Measurements from ENCODE around the gene KLHL22.

The KLHL22 gene

DNA sequence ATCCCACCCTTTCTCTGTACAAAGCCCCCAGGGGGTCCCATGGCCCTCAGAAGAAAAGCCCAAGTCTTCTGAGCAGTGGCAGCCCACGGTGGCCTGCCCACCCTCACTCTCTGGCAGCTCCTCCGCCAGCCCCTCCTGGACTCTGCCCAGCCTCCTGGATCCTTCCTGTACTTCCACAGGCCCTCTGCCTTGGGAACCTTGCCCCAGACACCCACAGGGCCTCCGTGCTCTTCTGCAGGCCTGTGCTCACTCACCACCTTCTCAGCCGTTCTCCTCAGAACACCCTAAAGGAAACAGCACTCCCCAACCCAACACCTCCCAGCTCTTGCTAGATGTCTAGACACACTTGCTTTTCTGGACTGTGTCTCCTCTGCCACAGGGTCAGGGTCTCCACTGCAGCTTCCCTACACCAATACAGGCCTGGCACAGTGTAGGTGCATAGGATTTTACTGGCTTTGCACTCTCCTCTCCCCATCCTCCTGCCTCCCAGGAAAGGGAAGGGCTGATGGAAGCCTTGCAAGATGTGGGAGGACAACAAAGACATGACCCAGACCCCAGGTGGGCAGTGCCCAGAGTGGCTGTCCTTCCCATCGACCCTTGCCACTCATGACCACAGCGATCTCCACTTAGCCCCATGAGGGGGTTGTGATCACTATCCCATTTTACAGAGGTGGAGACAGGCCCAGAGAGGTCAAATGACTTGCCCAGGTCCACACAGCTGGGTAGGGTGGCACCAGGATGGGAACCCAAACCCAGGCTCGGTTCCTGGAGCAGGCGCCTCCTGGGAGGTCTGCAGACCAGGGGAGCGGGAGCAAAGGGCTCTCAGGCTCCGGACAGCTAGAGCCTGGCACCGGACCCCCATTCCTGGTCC lies 59.9 kb downstream of the KLHL22 start:
- in situ Hi-C loops (cut with MboI; ENCODE audit: low sequenced_read_pairs), result no loop called here

DNA sequence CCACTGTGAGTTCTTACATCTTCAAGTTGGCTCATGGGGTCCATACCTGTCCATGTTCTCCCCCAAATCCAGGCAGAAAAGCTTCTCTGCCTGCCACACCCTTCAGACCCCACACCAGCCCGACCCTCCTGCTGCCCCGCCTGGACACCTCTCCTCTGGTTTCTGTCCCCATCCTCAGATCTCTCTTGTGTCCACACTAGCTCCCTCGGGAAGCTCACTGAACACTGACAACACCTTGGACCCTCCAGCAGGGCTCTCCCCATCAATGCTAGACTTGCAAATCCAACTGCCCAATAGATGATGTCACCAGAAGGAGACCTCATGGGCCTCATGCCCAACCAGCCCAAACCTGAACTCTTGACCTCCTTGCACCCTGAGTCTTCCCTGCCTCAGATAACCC lies 60.8 kb downstream of the KLHL22 start:
- in situ Hi-C loops (cut with MboI; ENCODE audit: low sequenced_read_pairs), result no loop called here

DNA sequence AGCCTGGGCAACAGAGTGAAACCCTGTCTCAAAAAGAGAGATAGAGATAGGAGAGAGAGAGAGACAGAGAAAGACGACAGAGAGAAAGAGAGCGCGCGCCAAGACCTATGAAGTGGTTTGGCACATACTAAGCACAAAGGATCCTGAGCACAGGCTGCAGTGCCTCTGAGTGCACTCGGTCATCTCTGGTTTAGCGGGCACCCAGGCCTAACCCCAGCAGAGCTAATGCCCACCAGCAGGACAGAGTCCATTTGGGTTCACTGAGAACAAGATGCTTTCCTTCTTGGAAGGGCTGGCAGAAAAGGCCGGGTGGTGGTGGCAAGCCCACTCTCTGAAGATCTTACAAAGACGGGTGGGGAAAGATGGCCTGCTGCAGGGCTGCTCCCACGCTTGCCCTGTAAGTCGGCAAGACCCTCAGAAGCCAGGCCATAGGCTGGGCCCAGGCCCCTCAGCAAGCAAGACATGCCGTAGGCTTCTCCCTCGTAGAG lies 61.3 kb downstream of the KLHL22 start:
- in situ Hi-C loops (cut with MboI; ENCODE audit: low sequenced_read_pairs), result no loop called here

DNA sequence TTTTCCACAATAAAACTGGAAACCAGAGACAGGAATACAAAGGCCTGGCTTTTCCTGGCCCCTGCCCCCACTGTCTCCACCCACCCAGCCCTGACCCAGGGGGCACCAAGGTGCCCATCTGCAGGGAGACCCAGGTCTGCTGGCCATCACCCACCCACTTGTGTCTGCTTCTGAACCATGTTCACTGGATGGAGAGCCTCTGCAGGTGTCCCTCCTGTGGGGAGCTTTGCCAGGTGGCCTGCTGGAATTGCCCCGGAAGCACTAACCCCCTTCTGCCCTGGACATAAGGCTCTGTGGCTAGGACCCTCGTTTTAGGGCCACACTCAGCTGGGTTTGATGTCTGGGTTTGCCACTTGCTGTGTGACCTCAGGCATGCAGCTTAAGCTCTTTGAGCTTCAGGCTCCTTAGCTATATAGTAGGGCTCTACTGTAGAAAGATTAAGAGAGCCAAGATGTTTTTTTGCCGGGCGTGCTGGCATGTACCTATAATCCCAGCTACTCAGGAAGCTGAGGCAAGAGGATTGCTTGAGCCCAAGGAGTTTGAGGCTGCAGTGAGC lies 61.8 kb downstream of the KLHL22 start:
- in situ Hi-C loops (cut with MboI; ENCODE audit: low sequenced_read_pairs), result no loop called here

DNA sequence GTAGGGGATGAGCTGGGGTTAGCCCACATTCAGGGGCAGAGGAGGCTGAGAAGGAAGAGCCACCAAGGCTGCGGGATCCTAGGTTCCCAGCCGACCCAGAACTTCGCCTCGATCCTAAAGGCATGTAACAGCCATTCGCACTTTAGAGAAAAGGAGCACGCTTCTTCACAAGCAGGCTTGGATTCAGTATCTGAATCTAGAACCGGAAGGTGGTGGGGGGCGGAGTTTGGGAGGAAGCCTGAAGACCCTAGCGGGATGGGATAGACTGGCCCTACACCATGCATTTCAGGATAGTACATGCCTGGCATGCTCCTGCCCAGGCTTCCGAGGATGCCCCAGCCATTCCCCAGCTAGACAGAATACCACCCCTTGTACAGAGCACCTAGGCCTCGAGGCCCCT lies 62.4 kb downstream of the KLHL22 start:
- in situ Hi-C loops (cut with MboI; ENCODE audit: low sequenced_read_pairs), result no loop called here

DNA sequence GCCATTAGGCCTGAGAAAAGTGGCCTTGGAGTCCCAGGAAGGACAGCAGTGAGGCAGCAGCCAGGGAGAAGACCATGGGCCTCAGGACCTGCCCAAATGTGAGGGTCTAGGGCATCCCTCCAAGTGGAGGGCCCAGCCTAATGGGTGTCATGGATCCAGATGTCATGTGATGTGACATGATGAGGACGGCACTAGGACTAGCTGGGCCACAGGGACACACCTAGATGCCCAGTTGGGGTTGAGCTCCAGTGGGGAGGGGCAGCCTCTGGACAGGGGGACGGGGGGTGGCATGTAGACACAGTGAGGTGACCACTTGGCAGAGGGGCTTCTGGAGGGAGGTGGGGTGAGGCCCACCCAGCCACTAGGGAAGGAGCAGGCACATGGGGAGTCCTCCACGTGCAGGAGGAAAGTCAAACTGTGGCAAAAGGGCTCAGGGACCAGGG lies 63.3 kb downstream of the KLHL22 start:
- in situ Hi-C loops (cut with MboI; ENCODE audit: low sequenced_read_pairs), result no loop called here

DNA sequence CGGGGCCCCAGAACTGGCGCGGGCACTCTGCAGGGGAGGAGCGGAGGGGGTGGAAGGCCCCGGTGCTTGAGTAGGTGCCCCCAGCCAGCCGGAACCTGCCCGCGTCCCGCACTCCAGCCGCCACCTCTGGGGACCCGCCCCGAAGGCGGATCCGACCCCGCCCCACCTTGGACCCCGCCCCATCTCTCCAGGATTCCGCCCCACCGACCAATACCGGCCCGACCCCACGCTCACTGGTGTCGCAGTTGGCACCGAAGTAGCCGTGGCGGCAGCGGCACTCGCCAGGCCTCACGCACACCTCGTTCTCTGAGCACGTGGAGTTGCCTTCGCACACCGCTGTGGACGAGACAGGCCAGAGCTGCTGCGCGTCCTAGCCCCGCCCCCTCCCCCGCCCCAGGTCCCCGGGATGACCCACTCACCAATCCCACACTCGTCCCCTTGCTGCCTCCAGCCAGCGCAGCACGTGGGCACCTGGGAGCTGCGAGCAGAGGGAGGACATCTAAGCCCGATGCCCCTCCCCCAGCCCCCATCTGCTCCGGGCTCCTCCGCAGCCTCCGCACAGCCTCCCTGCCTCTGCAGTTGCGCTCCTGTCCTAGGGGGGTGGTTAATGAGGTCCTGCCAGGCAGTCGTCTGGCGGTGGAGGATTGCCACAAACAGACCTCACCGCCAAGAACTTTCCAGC lies 63.9 kb downstream of the KLHL22 start:
- in situ Hi-C loops (cut with MboI; ENCODE audit: low sequenced_read_pairs), result no loop called here

DNA sequence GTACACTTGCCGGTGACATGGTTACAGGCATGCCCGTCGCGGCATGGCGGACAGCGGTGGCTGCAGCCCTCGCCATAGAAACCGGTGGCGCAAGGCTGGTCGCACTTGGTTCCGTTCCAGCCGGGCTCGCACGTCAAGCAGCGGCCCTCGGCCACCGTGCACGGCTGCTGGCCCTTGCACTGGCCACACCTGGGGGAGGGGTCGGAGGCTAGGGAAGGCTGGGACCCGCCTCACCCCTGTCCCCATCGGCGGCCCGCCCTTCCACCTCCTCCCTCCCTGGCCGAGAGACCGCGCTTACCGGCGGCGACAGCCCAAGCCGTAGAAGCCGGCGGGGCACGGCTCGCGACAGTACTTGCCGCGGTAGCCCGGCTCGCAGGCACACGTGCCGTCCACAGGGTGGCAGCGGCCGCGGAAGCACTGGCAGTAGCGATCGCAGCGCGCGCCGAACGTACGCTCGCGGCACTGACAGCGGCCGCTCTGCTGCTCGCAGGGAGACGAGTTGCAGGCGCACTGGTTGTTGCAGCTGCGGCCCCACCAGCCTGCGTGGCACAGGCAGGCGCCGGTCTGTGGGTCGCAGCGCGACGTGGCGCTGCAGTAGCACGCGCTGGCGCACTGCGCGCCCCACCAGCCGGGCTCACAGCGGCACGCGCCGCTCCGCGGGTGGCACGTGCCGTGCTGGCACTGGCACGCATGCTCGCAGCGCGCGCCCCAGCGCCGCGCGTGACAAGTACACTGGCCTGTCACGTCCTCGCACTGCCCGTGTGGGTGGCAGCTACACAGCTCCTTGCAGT lies 64.7 kb downstream of the KLHL22 start:
- in situ Hi-C loops (cut with MboI; ENCODE audit: low sequenced_read_pairs), result no loop called here

DNA sequence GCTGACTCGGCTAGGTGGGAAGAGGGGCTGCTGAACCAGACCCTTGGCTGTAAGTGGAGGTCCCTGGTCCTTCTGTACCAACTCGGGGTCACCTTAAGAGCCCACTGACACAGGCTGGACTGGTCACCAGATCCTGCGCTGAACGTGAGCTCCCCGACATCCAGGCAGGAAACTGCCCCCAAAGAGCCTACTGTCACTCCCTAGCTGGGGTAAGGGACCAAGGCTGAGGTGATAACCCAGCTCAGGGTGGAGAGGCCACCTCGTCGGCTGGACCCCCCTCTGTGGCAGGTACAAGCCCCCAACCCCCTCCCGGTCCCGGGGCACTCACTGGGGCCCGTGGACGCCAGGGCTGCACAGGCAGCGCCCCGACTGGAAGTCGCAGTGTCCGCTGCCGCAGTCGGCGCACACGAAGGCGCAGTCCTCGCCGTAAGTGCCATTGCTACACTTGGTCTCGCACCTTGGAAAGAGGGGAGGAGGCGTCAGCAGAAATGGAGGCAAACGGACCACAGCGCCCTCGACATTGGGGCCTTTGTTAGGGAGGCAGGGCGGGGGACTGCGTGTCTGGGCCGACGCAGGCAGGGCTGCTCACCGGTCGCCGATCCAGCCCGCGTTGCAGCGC lies 65.4 kb downstream of the KLHL22 start:
- in situ Hi-C loops (cut with MboI; ENCODE audit: low sequenced_read_pairs), result no loop called here

DNA sequence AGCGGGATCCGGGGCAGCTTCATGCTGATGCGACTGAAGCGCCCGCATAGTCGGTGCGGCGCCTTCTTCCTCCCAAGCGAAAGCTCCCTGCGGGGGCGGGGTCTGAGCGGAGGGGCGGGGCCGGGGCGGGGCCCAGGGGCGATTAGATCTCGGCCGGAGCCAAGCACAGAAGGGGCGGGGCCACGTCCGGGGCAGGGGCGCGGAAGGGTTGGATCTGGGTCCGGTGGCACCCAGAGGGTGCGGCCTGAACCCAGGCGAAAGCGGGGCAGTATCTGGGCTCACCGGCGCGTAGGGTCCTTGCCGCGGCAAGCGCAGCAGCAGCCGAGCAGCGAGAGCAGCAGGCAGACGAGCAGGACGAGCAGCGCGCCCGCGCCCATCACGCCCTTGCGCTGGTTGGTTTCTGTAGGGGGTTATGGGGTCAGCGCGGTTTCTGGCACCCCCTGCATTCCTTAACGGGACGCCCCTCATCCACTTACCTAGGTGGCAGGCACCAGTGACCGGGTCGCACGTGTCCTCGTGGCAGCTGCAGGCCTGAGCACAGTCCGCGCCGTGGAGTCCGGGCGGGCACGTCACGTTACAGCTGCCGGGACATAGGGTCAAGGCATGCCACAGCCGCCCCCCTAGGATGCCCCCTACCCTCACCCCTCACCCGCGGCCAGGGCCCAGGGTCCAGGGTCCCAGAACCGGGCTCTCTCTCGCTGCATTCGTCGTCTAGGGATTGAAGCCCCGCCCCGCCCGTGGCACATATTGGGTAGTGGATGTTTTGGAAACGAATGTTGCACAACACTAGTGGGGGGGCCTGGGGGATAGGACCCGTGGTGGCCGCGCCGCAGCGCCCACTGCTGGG lies 66.1 kb downstream of the KLHL22 start:
- in situ Hi-C loops (cut with MboI; ENCODE audit: low sequenced_read_pairs), result no loop called here

DNA sequence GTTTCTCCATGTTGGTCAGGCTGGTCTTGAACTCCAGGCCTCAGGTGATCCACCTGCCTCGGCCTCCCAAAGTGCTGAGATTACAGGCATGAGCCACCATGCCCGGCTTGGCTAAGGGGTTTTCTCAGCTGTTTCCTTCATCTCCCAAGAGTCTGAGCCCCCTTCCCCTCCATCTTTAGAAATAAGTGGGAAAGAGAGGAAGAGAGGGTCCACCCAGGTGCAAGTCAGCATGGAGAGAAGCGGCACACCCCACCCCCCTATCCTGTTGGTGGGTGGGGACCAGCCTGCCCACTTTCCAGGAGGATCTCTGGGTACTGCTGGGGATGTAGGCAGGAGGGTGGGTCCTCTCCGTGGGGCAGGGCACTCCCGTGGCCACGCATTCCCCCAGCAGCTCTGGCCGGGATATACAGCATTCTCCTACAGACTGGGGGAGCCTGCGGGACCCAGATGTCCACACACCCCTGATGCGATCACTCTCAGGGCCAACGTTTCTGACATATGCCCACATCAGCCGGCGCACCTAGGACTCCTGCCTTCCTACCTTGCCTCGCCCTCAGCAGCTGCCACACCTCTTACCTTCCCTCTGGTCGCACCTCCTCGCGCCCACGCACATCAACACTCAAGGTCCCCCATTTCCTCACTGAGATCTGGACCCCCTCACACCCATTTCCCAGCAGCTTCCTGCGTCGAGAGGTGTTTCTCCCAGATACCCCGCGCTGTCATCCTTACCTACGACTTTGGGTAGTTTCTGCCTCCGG lies 66.9 kb downstream of the KLHL22 start:
- in situ Hi-C loops (cut with MboI; ENCODE audit: low sequenced_read_pairs), result no loop called here

DNA sequence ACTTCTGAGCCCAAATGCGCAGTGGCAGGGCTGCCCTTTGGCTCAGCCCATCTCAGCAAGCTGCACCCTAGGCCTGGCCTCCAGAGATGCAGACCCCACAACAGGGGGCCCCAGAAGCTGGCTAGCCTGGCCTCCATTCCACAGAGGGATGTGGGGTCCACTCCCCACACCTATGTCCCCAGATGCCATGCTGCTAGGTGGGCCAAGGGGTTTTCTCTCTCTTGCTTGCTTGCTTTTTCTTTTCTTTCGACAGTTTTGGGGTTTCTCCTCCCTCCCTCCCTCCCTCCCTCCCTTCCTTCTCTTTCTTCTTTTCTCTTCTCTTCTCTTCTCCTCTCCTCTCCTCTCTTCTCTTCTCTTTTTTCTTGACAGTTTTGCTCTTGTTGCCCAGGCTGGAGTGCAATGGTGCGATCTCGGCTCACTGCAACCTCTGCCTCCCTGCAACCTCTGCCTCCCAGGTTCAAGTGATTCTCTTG lies 67.6 kb downstream of the KLHL22 start:
- in situ Hi-C loops (cut with MboI; ENCODE audit: low sequenced_read_pairs), result no loop called here

DNA sequence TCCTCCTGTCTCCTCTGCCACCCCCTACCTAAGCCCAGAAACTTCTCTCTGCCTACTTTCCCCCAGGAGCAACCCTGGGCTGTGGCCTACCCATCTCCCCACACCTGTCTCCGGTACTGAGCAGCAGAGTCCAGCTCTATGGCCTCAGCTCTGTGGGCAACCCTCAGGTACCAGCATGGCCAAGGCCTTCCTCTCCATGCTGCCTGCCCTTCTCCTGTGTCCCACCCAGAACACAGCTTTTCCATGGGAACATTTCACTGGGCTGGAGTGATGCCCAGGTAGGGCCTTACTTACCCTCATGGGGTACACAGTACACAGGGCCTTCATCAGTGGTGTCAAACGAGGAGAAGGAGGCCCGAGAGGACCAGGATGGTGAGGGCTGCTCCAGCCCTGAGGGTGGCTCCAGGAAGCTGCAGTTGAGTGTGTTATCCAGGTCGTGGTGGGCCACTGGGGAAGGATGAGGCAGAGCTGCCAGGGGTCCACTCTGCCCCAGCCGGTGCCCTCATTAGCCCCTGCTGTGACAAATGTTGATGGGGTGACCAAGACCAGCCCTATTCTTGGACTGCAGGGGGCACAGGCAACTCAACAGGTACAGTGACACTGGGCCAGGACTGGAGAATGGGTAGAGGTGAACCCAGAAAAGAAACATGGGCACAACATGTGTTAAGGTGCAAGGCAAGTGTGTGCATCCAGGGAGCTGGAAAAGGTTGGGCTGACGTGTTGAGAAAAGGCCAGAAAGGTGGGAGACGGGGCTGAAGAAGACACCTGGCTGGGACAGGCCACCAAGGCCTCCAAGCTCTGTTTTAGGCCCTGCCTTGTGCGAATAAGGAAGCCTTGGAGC lies 68.3 kb downstream of the KLHL22 start:
- in situ Hi-C loops (cut with MboI; ENCODE audit: low sequenced_read_pairs), result no loop called here

DNA sequence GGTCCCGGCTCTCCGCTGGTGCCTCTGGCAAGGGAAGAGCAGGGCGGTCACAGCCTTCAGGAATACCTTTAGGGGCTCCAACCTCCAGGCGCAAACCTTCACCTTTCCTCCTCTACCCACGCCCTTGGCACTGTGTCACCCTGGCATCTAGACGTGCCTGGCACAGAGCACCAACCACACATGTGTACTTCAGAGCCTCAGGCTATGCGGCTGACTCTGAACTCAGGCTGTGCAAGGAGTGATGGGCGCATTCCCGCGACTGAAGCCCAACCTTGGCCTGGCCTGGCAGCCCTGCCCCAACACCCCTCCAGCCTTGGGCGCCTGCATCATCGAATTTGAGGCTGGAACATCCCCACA lies 69.4 kb downstream of the KLHL22 start:
- in situ Hi-C loops (cut with MboI; ENCODE audit: low sequenced_read_pairs), result no loop called here

DNA sequence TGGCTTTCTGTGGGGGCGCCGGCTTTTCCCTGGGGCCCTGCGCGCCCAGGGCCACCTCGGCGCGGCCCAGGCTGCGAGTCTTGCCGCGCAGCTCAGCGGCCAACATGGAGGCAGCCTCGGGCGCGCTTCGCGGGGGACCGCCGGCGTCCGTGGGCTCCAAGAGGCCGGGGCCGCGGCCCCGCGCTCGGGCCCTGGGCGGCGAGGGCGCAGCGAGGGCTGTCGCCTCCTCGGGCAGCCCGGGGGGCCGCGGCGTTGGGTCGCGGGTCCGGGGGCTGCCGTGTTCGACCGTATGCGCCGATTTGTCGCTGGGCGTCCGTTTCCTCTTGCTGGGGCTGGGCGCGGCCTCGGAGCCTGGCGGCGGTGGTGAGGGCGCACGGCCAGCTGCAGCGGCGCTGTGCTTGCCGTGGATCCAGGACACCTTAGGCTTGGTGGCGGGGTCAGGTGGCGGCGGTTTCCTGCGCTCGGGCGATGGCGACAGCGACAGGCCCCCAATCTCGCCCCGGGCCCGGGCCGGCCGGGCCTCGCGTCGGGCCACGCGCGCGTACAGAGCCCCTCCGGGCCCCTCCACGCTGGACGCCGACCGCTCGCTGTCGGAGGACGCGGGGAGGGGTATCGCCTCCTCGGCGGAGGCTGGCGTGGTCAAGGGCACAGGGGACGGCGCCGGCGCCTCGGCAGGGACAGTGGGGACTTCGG lies 69.9 kb downstream of the KLHL22 start:
- in situ Hi-C loops (cut with MboI; ENCODE audit: low sequenced_read_pairs), result no loop called here

DNA sequence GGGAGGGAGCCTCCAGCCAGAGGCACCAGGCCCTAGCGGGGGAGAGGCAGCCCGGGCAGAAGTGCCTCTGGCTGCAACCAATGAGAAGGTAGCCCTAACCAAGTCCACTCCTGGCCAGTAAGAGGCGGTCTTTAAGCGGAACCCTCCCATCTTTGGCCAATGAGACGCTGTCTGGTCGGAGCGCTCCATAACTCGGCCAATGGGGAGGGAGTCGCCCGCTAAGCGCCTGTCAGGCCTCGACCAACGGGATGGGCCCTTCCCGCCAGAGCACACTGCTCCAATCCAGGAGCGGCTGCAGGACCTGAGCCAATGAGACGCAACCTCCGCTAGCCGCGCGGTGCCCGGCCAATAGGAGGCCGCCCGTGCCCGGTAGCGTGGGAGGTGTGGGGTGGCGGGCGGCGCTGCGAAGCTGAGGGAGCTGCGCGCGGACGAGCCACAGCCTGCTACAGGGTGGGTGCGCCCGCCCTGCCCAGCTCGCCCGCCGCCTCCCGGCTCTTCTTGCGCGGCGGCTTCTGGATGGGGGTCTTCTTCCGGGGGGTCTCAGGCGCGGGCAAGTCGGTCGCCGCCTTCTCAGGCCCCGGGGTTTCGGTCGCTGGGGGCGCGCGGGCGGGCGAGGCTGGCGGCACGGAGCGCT lies 70.5 kb downstream of the KLHL22 start:
- in situ Hi-C loops (cut with MboI; ENCODE audit: low sequenced_read_pairs), result no loop called here

DNA sequence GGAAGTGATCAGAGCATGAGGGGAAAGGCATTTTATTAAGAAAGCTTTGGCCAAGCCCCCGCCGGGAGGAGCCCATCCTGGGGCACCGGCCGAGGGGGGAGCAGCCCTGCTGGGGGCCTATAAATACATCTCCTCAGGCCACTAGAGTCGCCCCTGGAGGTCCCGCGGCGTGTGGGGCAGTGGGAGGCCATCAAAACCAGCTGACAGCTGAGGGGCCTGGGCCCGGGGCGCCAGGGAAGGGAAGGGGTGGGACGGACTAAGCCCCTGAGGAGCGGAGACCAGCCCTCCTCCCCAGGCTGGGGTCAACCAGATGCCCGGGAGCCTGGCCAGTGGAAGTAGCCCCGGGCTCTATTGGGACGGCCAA lies 71.0 kb downstream of the KLHL22 start:
- in situ Hi-C loops (cut with MboI; ENCODE audit: low sequenced_read_pairs), result no loop called here

Measured in HL-60/S4 treated with retinoic acid at 250 ng/mL for 4 days and 3 days (cell line).